Caco-2 (cell line): ENCODE measurements around the gene POU3F3. TPM values are rescaled to one million over a fixed set of nuclear protein-coding genes. Genes with fewer than 3 reads are reported as not detected.

Source experiments
- BruUV-seq: library from RNA; stranded (reverse); fragments of 400-500 nt; replicated peaks from 2 replicates; lab custom pipeline; 2021; lab: Mats Ljungman, UMichigan
- CTCF ChIA-PET: fragments of 300-600 bp; sonication (Branson Sonifier 250); formaldehyde crosslinking; loops from one replicate; lab custom pipeline; 2022; ENCODE audit warnings: antibody characterized with exemption; lab: Charles Lee
- POLR2A ChIA-PET: fragments of 300-600 bp; sonication (Branson Sonifier 250); formaldehyde crosslinking; loops from one replicate; lab custom pipeline; 2022; ENCODE audit warnings: antibody characterized with exemption; lab: Charles Lee
- DNase-seq, 2 experiments: peaks; one replicate each; pipeline versions ENCODE4 v3.0.0 to v3.0.0-alpha.2; 2020 to 2022
- H3K27me3 ChIP-seq: replicated peaks from 2 replicates; pipeline ENCODE4 v1.6.0; 2011; ENCODE audit warnings: low read length; ENCODE audit not compliant: control insufficient read depth, insufficient read depth
- H3K36me3 ChIP-seq: 2 replicates; pipeline ENCODE4 v1.5.1; 2011; ENCODE audit warnings: low read length; ENCODE audit not compliant: control insufficient read depth, insufficient read depth
- H3K4me1 ChIP-seq: fragments of 250-450 bp; sonication (Bioruptor Pico); 2 replicates; pipeline ENCODE4 v1.5.1; 2020; ENCODE audit warnings: mild to moderate bottlenecking
- H3K4me3 ChIP-seq: 2 replicates; pipeline ENCODE4 v1.5.1; 2011; ENCODE audit warnings: low read depth, mild to moderate bottlenecking, control low read depth, low read length
- H3K9me3 ChIP-seq: fragments of 250-450 bp; sonication (Bioruptor Pico); 2 replicates; pipeline ENCODE4 v1.5.1; 2020; ENCODE audit warnings: mild to moderate bottlenecking, moderate library complexity
- H3K27ac Mint-ChIP-seq: one replicate; pipeline ENCODE4 v1.8.0; 2022; ENCODE audit warnings: mixed read lengths; ENCODE audit not compliant: unreplicated experiment
- H3K27me3 Mint-ChIP-seq: one replicate; pipeline ENCODE4 v1.8.0; 2022; ENCODE audit warnings: mixed read lengths; ENCODE audit not compliant: insufficient read depth, unreplicated experiment
- H3K36me3 Mint-ChIP-seq: one replicate; pipeline ENCODE4 v1.8.0; 2022; ENCODE audit warnings: mild to moderate bottlenecking, mixed read lengths; ENCODE audit not compliant: insufficient read depth, unreplicated experiment
- H3K4me1 Mint-ChIP-seq: one replicate; pipeline ENCODE4 v1.8.0; 2022; ENCODE audit warnings: low read depth, mixed read lengths; ENCODE audit not compliant: unreplicated experiment
- H3K4me3 Mint-ChIP-seq: one replicate; pipeline ENCODE4 v1.8.0; 2022; ENCODE audit warnings: mild to moderate bottlenecking, moderate library complexity, mixed read lengths; ENCODE audit not compliant: unreplicated experiment
- H3K9me3 Mint-ChIP-seq: one replicate; pipeline ENCODE4 v1.8.0; 2022; ENCODE audit warnings: mixed read lengths; ENCODE audit not compliant: unreplicated experiment
- CTCF ChIP-seq, 2 experiments: fragments of 200-600 bp in 1 of 2; IDR thresholded peaks; 1 replicate in 1 of 2; 2 replicates in 1 of 2; pipeline versions ENCODE4 v1.5.1 to v1.8.0; 2011 to 2022; ENCODE audit warnings: antibody characterized with exemption in 1 of 2, control low read depth in 1 of 2, inconsistent platforms in 1 of 2, low read depth in 1 of 2, low read length in 1 of 2, mild to moderate bottlenecking in 1 of 2, moderate library complexity in 1 of 2; ENCODE audit not compliant: insufficient read depth in 1 of 2, severe bottlenecking in 1 of 2, unreplicated experiment in 1 of 2
- intact Hi-C: fragments of 100-400 bp; cut with micrococcal nuclease; formaldehyde crosslinking; loops from one replicate; pipeline ENCODE4 v1.10.0; 2022; ENCODE audit not compliant: unreplicated experiment
- total RNA-seq: library from RNA; stranded (reverse); gene quantifications from 2 replicates; pipeline ENCODE4 v1.2.3, GENCODE V29; 2022

The POU3F3 gene
- total RNA-seq, 1 experiment from 2014 or later, result not detected

GRCh38 chr2:104859766-104860450 is 6.0 kb downstream of the POU3F3 start:
- no peak for TF ChIP-seq CTCF (IDR thresholded peaks at IDR 0.05; ENCODE audit: insufficient read depth in 1 of 2, low read depth in 1 of 2, low read length in 1 of 2, severe bottlenecking in 1 of 2, unreplicated experiment in 1 of 2)
- ChIA-PET POLR2A (no interaction called here), CTCF (no interaction called here)
- H3K27me3 ChIP-seq, result peaks cover 2% of the 10 kb centered on the region
- no peaks in the 10 kb centered on the region for H3K9me3 Mint-ChIP-seq
- no peaks in the 10 kb centered on the region for H3K4me1 Mint-ChIP-seq
- intact Hi-C loops, result no loop called here
- H3K27me3 Mint-ChIP-seq, result peaks cover 39% of the 10 kb centered on the region
- no peaks in the 10 kb centered on the region for H3K36me3 Mint-ChIP-seq
- no peaks in the 10 kb centered on the region for H3K4me1 ChIP-seq
- no peaks in the 10 kb centered on the region for H3K36me3 ChIP-seq
- H3K27ac Mint-ChIP-seq, result no peak overlapping the region
- no TSS peak for BruUV-seq
- H3K9me3 ChIP-seq, result no peaks in the 10 kb centered on the region
- no peak for DNase-seq
- no peak overlapping the region for H3K4me3 ChIP-seq
- H3K4me3 Mint-ChIP-seq, result no peak overlapping the region

- BruUV-seq, result no TSS peak
- no peak overlapping the region for H3K4me3 ChIP-seq
Observed at GRCh38 chr2:104860451-104860790, 6.5 kb downstream of the POU3F3 start.

GRCh38 chr2:104861351-104862057 is 7.6 kb downstream of the POU3F3 start:
- Mint-ChIP-seq H3K9me3 (no peaks in the 10 kb centered on the region), H3K27ac (no peak overlapping the region), H3K4me3 (no peak overlapping the region), H3K36me3 (no peaks in the 10 kb centered on the region), H3K4me1 (no peaks in the 10 kb centered on the region), H3K27me3 (peaks cover 53% of the 10 kb centered on the region)
- Histone ChIP-seq H3K36me3 (no peaks in the 10 kb centered on the region), H3K4me3 (no peak overlapping the region), H3K4me1 (no peaks in the 10 kb centered on the region), H3K9me3 (no peaks in the 10 kb centered on the region), H3K27me3 (peaks cover 2% of the 10 kb centered on the region)
- DNase-seq, result no peak
- ChIA-PET POLR2A (no interaction called here), CTCF (interaction anchor here (1.2 kb wide), 1 partner anchor 12 kb away, joined by 3 read pairs; no protein-coding TSS in a partner anchor)
- no peak for TF ChIP-seq CTCF (IDR thresholded peaks at IDR 0.05; ENCODE audit: insufficient read depth in 1 of 2, low read depth in 1 of 2, low read length in 1 of 2, severe bottlenecking in 1 of 2, unreplicated experiment in 1 of 2)
- intact Hi-C loops, result no loop called here
- no TSS peak for BruUV-seq

More at GRCh38 chr2:104860451-104860790, 6.5 kb downstream of the POU3F3 start:
- H3K9me3 ChIP-seq, result no peaks in the 10 kb centered on the region
- CTCF ChIA-PET, result interaction anchor here (1.2 kb wide), 1 partner anchor 11 kb away, joined by 3 read pairs; no protein-coding TSS in a partner anchor
- no peak for TF ChIP-seq CTCF (IDR thresholded peaks at IDR 0.05; ENCODE audit: insufficient read depth in 1 of 2, low read depth in 1 of 2, low read length in 1 of 2, severe bottlenecking in 1 of 2, unreplicated experiment in 1 of 2)
- no peaks in the 10 kb centered on the region for H3K36me3 Mint-ChIP-seq
- POLR2A ChIA-PET, result no interaction called here
- no peak for DNase-seq
- intact Hi-C loops, result no loop called here
- H3K27me3 Mint-ChIP-seq, result peaks cover 42% of the 10 kb centered on the region
- no peaks in the 10 kb centered on the region for H3K36me3 ChIP-seq
- H3K4me1 Mint-ChIP-seq, result no peaks in the 10 kb centered on the region
- H3K4me3 Mint-ChIP-seq, result no peak overlapping the region
- H3K27me3 ChIP-seq, result peaks cover 2% of the 10 kb centered on the region
- H3K9me3 Mint-ChIP-seq, result no peaks in the 10 kb centered on the region
- H3K27ac Mint-ChIP-seq, result no peak overlapping the region
- H3K4me1 ChIP-seq, result no peaks in the 10 kb centered on the region
